Germinal center (tissue), 1 donor: ENCODE measurements around the gene MERTK.
"Not testable (repeated sequence)": the region's sequence is repeated elsewhere in the genome, so short reads cannot be mapped to it uniquely, and the experiment has no call there.

Source experiments
- DNase-seq: peaks from one replicate; pipeline ENCODE4 v3.0.0; 2012; ENCODE audit warnings: mixed read lengths, low spot score

Gene MERTK

DNA sequence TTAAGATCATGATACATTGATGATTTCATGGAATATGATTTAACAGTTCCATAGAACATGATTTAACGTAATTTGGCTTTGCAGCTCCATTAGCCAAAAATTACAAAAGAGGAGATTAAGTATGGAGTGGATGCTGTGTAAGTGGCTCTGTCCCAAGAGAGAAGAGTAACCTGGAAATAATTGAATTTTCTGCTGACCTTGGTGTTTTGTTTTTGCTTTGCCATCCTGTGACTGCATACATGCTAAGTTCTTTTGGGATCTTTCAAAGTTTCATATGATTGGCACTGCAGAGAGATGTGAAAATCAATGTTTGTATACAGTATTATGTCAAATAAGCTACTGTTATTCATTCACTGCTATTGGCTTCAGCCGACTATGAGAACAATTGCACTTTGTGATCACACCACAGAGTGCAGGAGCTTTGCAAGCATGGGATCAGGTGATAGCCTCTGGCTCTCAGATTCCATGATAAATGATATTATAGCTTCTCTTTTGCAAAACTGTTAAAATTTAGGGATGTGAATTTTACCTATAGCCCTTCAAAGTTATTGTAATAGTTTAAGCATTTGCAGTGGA lies 110.6 kb downstream of the MERTK start:
- no peak for DNase-seq

DNA sequence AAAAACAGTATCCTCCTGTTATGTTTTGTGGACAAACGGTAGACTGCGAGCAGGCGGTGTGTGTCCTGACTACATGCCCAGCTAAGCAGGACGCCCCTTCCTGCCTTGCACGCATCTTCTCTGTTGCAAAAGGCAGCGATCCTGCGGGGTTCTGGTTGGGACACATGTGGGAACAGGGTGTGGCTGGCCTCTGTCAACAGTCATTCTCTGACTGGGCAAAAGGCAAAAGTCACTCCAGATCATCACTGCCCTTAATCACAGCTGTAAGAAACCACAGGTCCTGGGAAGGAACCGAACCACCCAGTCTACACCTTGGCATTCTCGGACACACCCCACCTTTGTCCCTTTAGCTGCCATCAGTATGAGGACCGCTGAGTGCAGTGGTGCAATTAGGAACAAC lies 112.3 kb downstream of the MERTK start:
- no peak for DNase-seq

DNA sequence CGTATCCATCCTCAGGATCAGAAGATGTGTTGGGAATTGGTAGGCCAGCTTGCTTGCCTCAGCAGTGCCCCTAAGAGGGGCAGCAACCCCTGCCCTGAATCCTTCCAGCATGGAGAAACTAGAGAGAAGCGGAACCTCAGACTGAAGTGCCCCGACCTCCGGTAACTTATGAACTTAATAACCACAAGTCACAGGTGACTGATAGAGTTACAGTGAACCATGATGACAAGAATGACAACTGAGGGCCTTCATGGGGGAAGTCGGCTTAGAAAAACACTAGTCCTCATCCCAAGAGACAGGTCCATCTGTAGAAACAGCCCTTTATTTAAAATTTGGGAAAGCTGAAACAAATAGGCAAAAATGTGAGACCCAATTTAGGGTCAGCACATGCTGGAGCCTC lies 114.1 kb downstream of the MERTK start:
- no peak for DNase-seq

DNA sequence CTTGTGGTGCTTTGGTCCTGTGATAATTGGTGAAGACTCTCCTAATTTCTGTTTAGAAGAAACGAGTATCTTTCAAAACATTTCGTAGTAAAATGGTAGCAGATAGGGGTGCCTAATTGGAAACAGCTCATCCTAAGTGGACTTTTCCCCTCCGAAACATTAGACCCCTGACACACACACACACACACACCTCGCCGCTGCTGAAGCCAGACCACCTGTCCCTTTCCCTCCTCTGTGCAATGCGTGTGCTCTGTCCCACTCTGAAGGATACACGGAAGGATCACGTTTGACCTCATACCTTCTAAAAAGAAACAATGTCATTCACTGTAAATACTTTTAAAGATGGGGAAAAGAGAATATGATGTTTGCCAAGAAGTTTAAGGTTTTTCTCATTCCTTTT lies 120.4 kb downstream of the MERTK start:
- DNase-seq = no peak

DNA sequence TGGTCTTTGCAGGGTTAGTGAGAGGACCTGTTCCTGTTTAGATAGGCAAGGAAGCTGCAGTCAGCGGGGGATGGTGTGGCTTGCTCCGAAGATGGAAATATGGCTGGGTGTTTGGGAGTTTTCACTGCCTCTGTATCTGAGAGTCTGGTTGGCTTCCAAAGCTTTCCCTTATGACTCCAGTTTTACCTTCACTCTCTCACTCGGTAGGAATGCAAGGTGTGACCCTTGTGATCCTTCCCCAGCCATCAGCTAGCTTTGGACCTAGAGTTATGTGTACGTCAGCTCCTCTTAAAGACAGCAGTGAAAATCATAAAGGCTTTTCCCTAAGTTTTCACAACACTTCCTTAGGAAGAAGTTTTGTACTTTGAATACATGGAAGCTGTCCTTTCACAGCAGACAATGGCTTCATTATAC lies 121.2 kb downstream of the MERTK start:
- no peak for DNase-seq

DNA sequence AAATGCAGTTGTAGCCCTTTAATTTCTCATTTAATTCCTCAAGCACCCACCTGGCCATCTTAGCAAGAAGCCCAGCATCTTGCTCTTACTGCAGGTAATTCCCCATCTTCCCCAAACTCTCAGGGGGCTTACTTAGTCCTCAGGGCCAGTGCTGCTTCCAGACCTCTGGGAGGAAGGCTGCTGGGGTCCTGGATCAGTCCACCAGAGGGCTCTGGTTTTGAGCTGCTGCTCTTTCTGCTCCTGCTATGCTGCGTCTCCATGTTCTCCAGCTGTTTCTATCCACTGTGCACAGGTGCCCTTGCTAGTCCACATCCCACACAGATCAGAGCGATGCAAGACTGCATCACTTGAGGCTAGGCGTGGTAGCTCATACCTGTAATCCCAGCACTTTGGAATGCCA lies 122.2 kb downstream of the MERTK start:
- DNase-seq = no peak

DNA sequence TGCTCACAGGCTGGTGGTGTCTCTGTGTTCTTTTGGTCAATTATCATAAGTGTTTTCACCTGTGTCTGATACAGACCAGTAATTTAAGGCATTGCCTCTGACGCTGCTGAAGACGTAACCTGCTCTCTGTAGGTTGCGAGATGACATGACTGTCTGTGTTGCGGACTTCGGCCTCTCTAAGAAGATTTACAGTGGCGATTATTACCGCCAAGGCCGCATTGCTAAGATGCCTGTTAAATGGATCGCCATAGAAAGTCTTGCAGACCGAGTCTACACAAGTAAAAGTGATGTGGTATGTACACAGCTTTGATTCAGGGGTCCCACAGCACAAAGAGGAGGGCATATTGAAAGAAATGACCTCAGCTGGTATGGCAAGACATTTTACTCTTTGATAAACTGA lies 122.9 kb downstream of the MERTK start:
- no peak for DNase-seq

DNA sequence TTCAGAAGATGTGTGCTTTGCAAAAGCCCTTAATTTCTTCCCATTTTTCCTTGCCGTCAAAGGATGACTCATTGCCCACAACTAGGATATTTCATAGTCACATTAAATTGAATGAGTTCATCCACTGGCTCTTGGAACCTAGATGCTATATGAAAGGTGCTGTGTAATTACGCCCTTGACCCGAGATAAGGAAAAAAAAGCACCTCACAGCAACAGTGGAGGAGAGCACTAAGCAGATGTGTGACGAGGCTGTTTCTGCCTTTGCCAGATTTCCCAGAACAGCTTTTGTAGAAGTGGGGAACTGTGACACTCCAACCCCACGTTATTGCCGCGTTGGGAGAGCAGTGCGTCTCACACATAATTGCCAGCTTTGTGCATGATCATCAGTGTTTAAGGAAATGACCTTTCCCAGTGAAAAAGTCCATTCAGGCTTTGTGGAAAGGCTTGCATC lies 123.4 kb downstream of the MERTK start:
- no peak for DNase-seq

DNA sequence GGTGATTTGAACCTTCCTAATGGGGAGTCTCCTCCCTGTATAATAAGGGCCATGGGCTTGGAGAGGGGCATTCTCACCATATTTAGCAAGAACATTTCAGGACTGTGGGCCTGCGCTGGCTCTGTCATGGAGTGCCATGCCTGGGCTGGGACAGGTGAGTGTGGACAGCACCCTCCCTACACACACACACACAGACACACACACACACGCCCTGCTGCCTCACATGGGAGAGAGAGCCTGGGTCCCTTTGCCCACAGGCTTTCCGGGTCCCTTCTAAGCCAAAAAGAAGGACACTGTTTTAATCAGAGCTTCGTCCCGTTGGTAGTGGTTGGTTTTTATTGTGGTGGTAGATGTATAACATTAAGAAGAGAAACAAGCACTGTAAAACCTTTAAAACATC lies 125.3 kb downstream of the MERTK start:
- DNase-seq = no peak

DNA sequence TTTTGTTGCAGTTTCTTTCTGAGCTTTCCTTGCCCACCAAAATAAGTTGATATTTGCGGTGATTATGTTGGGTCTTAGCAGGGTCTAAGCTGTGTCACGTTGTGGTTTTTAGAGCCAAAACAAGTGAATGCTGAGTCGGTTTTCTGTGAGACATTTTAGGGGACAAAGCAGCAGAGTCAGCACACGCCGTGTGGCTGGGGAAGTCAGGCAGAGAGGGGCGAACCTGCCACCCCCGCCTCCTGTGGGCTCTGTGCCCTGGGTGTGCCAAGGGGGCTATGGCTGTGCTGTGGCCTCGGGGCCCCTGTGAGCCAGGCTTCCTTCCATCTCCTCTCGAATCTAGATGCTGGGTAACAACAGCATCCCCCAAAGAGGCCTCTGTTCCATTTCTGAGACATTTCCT lies 125.8 kb downstream of the MERTK start:
- DNase-seq = no peak

DNA sequence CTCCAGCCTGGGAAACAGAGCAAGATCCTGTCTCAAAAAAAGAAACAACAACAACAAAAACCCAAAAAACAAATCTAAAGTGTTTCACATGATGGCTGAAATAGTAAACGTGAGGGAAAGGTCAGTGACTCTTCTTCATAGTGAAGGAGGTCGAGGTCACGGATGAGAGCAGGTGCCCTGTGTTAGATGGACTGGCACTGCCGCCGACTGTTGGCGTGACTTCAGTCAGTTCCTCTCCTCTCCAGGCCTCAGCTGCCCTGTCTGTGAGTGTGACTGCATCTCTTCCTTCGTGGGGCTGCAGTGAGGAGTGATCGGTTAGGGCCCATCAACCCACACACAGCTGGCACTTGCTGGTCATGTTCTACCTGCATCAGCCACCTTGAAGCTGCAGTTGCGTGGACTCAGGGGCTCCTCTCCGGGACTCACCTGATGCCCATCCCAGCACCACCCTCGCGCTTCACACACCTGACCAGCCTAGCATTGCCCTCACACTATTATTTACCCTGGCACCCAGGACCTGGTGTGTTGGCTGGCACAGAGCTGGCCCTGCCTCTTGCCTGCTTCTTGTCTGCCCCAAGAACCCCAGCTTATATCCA lies 126.6 kb downstream of the MERTK start:
- no peak for DNase-seq

DNA sequence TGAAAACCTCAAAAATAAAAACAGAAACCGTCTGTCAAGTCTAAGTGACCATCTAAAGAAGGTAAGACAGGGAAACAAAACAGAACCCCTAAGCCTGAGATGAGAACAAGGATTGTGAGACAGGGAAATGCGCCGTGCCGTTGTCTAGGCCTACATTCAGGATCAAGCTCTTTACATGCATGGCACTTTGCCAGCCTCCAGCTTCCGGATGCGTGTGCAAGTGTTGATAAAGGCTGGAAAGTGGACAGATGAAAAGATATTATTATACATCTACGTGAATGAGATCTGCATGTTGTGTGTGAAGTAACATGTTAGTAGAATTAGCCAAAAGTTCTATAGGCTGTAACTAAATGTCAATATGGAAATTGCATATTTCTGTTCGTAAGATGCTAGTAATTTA lies 128.1 kb downstream of the MERTK start:
- DNase-seq = no peak

DNA sequence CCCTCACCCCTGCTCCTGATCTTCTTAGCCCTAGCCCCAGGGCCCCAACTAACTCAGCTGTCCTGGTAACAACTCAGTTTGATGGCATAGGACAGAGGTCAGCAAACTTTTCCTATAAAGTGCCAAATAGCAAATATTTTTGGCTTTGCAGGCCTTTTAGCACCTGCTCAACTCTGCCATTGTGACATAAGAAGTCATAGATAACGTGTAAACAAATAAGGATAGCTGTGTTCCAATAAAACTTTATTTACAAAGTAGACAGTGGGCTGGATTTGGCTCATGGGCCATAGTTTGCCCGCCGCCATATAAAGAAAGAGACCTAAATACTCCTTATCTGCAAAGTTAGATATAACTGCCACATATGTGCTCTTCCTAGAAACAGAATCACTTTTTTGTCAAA lies 129.4 kb downstream of the MERTK start:
- no peak for DNase-seq

DNA sequence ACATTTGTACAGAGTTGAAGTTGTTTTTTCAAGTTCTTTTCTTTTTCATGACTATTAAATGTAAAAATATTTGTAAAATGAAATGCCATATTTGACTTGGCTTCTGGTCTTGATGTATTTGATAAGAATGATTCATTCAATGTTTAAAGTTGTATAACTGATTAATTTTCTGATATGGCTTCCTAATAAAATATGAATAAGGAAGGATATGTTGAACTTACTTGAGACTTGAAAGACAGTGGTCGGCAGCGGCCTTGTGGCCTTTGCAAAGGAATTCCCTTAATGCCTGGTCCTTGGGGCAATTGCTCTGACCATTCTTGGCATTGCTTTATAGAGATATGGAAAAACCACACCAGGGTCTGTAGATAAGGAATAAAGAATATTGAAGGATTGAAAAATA lies 130.8 kb downstream of the MERTK start:
- DNase-seq = no peak

DNA sequence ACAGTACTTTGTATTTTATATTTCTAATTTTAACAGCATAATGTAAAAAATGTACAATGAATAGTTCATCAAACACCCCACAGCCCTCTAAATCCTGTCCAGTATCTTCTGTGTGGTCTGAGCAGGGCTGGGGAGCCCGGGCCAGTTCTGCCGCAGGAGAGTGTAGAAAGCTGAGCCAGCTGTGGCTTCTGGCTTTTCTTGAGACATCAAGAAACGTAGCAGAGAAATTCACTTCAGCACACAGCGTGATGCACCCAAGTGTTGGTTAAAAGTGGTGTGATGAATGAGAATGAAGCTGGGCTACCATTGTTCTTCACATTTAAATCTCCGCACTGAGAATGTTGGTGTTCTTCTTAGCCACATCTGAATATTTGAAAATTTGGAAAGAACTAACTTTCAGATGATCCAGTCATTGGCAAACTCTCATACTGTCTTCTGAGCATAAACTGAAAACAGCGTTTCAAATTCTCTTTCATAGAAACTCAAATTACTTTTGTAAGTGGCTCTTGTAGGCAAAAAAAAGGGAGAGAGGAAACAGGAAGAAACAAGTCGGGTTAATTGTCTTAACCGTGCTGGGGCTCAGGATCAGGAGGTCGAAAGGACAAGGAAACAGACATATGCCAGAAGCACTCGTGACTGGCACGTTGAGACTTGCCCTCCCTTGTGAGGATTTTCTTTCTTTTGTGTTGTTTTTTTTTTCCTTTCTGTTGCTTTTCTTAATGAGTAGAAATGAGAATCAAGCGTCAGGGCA lies 133.2 kb downstream of the MERTK start:
- no peak for DNase-seq

DNA sequence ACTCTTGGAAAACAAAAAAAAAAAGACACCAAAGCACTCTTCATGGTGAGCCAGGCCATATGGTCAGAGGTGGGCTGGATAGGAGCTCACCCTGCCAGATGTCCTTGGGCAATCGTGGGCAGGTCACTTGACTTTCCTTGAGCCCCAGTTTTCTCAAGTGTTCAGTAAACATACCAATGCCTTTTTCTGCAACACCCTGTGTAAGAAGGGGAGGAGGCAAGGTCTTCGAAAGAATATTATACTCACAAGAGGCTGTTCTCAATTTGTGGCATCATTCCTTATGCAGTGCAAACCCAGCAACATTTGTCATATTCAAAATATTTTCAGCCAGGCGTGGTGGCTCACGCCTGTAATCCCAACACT lies 133.8 kb downstream of the MERTK start:
- no peak for DNase-seq

DNA sequence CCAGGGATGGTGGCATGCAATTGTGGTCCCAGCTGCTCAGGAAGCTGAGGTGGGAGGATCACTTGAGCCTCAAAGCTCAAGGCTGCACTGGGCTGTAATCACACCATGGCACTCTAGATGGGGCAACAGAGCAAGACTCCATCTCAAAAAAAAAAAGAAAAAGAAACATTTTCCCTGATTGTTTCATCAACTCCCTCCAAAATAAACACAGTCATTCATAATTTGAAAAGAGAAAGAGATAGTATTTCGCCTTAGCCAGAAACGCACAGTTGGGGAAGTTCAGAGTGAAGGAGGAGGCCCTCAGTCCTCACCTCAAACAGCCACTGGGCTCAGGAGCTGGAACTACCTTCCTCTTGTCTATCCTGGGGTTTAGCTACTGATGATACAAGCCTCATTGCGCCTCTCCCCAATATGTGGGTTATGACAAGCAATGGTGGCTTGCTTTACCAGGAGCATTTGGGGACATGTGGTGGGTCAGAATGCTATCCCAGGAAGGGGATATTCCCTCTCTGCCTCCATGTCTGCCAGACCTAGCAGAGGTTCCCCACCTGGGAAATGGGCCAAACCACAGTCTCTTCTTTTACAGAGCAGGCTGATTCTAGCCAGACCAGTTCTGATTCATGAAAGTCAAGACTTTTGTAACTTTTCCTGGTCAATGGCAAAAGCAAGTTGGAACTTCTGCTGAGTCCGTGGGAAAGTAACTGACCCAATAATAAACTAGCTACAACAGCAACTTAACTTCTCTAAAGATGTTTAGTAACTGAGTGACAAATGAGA lies 134.5 kb downstream of the MERTK start:
- no peak for DNase-seq

DNA sequence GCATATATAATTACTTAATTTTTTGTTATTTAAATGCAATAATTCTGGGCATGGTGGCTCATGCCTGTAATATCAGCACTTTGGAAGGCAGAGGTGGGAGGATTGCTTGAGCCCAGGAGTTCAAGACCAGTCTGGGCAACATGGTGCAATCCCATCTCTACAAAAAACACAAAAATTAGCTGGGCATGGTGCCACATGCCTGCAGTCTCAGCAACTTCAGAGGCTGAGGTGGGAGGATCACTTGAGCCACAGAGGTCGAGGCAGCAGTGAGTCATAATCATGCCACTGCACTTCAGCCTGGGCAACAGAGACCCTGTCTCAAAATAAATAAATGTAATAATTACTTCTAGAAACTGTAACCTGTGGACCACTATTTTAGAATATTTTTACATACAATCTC lies 135.2 kb downstream of the MERTK start:
- DNase-seq = no peak

DNA sequence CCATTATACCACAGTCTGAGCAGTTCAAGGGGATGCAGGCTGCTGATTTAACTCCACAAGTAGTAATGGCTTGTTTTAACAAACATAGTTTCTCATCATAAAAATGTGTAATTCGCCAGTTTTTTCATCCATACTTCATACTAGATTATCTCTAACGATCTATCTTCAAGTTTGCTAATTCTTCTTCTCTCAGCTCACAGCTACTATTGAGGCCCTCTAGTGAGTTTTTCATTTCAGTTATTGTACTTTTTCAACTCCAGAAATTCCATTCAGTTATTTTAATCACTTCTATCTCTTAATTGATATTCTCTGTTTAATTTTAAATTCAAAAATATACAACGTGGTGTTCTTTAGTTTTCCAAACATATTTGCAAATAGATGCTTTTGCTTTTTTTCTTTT lies 136.5 kb downstream of the MERTK start:
- DNase-seq = no peak

DNA sequence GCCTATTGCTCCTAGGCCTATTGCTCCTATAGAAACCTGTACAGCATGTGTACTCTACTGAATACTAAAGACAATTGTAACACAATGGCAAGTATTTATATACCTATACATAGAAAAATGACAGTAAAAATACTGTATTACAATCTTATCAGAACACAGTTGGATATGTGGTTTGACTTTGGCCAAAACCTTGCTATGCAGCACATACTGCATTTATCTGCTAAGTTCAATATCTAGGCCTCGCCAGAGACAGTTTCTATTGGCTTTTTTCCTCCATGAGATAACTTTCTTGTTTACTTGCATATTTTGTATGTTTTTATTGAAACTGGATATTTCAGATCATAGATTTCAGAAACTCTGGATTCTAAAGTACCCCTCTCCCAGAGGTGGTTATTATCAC lies 137.4 kb downstream of the MERTK start:
- no peak for DNase-seq

DNA sequence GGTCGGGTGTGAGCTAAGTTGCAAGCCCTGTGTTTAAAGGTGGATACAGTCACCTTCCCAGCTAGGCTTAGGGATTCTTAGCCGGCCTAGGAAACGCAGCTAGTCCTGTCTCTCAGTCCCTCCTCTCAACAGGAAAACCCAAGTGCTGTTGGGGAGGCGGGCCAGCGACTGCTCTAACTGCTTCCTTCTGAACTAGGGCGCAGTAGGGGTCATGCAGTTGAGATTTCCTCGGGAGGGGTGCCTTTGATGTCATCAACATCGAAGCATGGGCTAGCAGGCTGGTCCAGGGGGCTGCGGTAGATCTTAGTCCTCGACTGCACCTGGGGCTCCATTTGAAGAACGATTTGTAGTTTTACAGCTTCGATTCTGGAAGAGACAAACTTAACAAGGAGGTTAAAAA lies 141.1 kb downstream of the MERTK start:
- DNase-seq = not testable (repeated sequence)

DNA sequence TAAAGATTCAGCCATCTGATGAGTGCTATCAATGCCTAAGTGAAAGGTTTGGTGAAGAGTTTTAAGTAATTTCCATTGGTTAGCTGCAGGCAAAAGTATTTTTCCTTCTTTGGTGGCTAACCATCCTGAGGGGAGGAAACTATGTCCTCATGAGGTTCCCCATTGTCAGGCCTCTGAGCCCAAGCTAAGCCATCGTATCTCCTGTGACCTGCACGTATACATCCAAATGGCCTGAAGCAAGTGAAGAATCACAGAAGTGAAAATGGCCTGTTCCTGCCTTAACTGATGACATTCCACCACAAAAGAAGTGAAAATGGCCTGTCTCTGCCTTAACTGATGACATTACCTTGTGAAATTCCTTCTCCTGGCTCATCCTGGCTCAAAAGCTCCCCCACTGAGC lies 141.7 kb downstream of the MERTK start:
- not testable (repeated sequence) for DNase-seq

DNA sequence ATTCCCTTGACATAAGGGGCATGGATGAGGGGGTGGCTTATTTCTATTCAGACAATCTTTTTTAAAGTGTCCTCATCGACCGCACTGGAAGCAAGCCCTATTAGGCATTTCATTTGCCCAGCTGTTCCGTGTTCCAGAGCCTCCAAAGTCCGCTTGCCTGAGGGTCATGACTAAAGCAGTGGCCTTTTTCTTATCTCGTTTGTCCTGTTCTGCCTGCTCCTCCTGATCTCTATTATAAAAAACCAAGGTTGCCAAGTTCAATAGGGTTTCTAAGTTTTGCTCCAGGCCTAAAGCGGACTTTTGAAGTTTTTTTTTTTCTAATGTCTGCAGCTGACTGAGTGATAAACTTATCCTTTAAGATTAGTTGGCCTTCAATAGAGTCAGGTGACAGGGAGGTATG lies 143.1 kb downstream of the MERTK start:
- DNase-seq = not testable (repeated sequence)
